GM19035 (cell line): ENCODE measurements around the gene CEACAM4.

Experiments used
- ATAC-seq: cut with Tn5 transposase; IDR thresholded peaks from one replicate; pipeline ENCODE4 v1.9.1; 2021; ENCODE audit not compliant: unreplicated experiment

Gene CEACAM4

GRCh38 chr19:41617941-41618730, 8.7 kb downstream of the CEACAM4 start:
- ATAC-seq = no peak

DNA sequence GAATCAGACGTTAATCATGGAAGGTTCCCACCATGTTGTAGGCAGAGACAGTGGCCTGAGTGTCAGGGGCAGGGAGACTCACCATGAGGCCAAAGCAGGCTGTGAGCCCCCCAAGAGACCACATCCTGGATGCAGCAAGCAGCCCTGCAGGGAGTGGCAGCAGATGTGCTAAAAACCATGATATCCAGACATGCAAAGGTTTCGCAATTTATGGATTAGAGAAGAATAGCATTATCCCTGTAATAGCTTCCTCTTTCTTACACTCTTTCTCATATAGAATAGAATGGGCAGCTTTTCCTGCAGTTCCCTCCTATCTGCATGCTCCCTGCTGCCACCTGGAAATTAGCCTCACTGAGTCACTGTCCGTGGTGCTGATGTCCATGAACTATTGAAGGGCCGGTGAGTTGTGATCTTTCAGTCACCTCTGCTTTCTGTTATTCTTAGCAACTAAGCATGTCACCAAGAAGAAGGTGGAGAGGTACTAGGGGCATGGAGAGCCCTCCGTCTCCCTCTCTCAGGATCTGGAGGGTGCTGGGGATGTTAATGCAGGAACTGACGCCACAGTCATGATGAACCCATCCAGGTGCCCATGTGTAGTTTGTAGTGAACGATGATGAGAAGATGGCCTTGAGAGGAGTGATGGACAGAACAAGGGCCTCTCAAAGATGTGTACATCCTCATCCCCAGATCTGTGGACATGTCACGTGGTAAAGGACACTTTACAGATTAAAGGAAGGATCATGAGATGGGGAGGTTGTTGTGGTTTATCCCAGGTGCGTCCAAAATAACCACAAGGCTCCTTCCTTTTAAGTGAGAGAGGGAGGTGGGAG, 9.9 kb downstream of the CEACAM4 start:
- ATAC-seq = no peak

DNA sequence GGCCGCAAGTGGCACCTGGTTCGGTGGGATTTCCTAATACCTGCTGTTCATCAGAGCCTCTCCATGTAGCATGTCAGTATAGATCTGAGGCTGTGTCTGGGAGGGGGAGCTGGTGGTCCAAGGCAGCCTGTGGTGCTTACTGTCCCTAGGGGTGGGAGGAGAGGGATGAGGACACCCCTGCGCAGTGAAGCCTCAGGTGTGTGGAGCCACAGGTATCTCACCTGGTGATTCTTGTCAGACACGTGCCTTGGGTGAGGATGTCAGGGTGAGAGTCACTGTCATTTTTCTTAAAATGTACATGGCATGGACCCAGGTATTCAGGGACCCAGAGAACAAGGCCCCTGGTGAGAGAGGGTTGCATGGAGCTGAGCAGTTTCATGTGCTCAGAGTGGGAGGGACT, 11.7 kb downstream of the CEACAM4 start:
- no peak for ATAC-seq

DNA sequence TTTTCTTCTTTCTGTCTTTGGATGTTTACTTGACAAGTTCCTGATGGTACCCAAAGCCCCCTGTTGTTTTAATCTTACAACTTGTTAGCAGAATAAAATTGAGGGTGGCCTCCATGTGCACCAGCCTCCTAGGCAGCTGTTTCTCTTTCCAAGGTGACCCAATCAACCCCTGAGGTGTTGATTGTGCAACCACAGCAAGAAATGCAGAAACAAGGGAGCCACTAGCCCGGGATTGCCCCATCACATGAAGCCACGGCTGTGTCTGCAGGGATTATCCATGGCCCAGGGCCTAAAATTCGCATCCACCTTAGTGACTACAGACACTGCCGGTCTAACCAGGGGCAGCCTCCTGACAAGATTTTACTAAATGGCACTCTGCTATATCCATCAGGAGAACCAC, 14.4 kb downstream of the CEACAM4 start:
- ATAC-seq = no peak

- ATAC-seq = no peak
These were observed 16.1 kb downstream of the CEACAM4 start for GRCh38 chr19:41610789-41611188.

GRCh38 chr19:41607668-41608067, 19.2 kb downstream of the CEACAM4 start:
- ATAC-seq = no peak

- no peak for ATAC-seq
These were observed 20.5 kb downstream of the CEACAM4 start for GRCh38 chr19:41606215-41606837.

DNA sequence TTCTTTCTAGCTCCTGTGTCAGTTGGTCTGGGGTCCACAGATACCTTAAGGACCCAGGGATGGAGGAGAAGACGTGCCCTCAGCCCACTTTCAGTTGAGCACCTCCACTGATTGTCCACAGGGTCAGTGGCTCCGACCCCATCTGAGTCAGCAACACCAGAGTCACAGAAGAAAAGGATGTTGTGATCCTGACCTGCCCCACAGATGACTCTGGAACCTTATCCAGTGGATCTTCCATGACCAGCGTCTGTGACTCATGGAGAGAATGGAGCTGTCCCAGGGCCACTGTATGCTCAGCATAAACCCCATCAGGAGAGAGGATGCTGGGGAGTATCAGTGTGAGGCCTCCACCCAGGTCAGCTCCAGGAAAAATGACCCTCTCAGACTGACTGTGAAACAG, 22.0 kb downstream of the CEACAM4 start:
- ATAC-seq = no peak

- ATAC-seq = no peak
These were observed 25.1 kb downstream of the CEACAM4 start for GRCh38 chr19:41601771-41602170.

GRCh38 chr19:41599175-41599966, 27.5 kb downstream of the CEACAM4 start:
- no peak for ATAC-seq

GRCh38 chr19:41597600-41598041, 29.3 kb downstream of the CEACAM4 start:
- no peak for ATAC-seq

- no peak for ATAC-seq
These were observed 31.0 kb downstream of the CEACAM4 start for GRCh38 chr19:41595890-41596280.

- ATAC-seq = peak; percentile 63
These were observed 31.5 kb downstream of the CEACAM4 start for GRCh38 chr19:41595258-41595889.

- ATAC-seq = no peak
These were observed 34.8 kb downstream of the CEACAM4 start for GRCh38 chr19:41591951-41592562.

- no peak for ATAC-seq
These were observed 35.9 kb downstream of the CEACAM4 start for GRCh38 chr19:41590936-41591335.

GRCh38 chr19:41589371-41589770, 37.5 kb downstream of the CEACAM4 start:
- no peak for ATAC-seq

DNA sequence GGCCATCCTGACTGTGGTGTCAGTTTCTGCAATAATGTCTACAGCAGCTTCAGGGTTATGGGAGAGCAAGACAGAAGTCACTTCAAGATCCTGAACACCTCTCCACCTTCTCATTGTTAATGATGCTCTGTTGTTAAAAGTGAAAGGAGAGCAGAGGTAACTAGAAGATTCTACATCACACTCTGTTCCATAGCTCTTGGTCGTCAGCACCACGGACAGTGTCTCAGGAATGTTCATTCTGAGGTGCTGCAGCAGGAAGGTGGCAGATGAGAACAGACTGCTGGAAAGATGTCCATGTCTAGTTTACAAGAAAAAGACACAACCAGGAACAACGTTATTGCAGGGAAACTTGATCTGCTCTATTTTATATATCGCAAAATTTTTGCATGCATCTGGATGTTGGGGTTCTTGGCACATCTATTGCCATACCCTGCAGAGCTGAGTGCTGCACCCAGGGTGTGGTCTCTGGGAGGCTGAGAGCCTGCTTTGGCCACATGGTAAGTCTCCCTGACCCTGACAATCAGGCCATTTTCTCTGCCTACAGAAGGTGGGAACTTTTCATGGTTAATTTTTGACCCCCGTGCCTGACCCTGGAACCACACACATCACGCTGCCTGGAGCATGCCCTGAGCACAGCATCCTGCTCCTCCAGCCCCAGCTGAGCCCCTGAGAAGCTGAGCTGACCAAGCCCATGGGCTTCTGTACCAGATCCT, 38.2 kb downstream of the CEACAM4 start:
- no peak for ATAC-seq

DNA sequence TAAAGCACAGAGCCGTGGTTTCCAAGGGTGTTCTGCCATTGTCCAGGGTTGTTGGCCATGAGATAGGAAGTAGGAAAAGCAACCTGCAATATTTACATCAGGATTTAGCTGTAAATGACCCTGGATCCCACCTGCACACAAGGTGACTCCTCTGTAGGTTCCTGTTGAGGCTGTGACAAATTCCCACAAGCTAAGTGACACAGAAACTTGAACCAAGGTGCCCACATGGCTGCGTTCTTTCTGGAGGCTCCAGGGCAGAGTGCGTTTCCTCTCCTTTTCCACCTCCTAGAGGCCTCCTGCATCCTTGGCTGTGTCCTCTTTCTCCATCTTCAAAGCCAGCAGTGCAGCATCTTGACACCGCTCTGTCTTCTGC, 39.0 kb downstream of the CEACAM4 start:
- ATAC-seq = no peak

DNA sequence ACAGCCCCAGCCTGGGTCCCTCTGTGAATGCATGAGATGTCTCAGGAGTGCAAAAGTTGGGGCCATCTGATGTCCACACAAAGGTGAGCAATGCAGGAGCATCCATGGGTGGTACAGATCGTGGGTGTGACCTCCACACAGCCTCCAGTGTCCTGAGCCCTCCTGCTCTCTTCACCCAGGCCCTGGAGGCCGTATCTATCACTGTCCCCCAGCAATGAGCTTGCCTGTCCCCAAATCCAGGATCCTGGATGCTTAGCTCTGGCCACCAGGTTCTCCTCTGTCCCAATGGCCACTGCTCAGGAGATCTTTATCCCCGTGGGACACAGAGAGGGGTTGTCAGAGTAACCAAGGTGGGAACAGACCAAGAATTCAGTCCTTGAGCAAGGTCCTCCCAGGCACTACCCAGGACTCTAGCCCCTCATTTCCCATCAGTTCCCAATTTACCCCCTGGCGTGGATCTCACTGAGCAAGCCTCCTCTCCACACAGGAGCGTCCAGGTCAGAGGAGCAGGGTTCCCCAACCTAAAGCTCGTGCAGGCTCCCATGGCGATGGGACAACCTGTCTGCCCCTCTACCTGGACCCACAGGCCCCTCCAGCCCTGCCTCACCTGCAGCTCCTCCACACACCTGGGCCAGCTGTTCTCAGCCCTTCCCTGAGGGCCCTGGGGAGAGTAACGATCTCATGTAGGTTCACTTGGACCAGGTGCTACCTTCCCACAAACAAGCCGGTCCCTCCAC, 39.6 kb downstream of the CEACAM4 start:
- no peak for ATAC-seq
